Endodermal cell (in vitro differentiated cells): ENCODE data around the gene FLYWCH1. TPM values are rescaled to one million over a fixed set of nuclear protein-coding genes. Genes with fewer than 3 reads are reported as not detected.

Experiments
- DNase-seq: peaks from one replicate; pipeline ENCODE4 v3.0.0-alpha.2; 2017
- H3K27ac ChIP-seq: 2 replicates; pipeline ENCODE4 v1.5.1; 2013; ENCODE audit warnings: mild to moderate bottlenecking, low read depth, low read length, moderate library complexity
- H3K27me3 ChIP-seq: 2 replicates; pipeline ENCODE4 v1.6.1; 2013; ENCODE audit warnings: mild to moderate bottlenecking, low read length, moderate library complexity; ENCODE audit not compliant: insufficient read depth, control insufficient read depth, poor library complexity, severe bottlenecking
- H3K36me3 ChIP-seq: 2 replicates; pipeline ENCODE4 v1.7.0; 2013; ENCODE audit warnings: mild to moderate bottlenecking, low read length, moderate library complexity; ENCODE audit not compliant: control insufficient read depth, insufficient read depth
- H3K4me1 ChIP-seq: one replicate; pipeline ENCODE4 v1.7.0; 2013; ENCODE audit warnings: low read length; ENCODE audit not compliant: control insufficient read depth, insufficient read depth
- H3K4me3 ChIP-seq: 2 replicates; pipeline ENCODE4 v1.5.1; 2013; ENCODE audit warnings: mild to moderate bottlenecking, low read length, moderate library complexity
- H3K9ac ChIP-seq: 2 replicates; pipeline ENCODE4 v1.6.1; 2013; ENCODE audit warnings: mild to moderate bottlenecking, low read length, moderate library complexity; ENCODE audit not compliant: poor library complexity, severe bottlenecking; ENCODE audit errors: extremely low read depth
- H3K9me3 ChIP-seq: 2 replicates; pipeline ENCODE4 v1.6.1; 2013; ENCODE audit warnings: mild to moderate bottlenecking, low read length, moderate library complexity; ENCODE audit not compliant: control insufficient read depth
- H3K27ac Mint-ChIP-seq: 2 replicates; pipeline ENCODE4 v1.8.0; 2020; ENCODE audit warnings: mixed read lengths
- H3K27me3 Mint-ChIP-seq: 2 replicates; pipeline ENCODE4 v1.8.0; 2021; ENCODE audit warnings: mild to moderate bottlenecking, mixed read lengths; ENCODE audit not compliant: insufficient read depth
- H3K36me3 Mint-ChIP-seq: 2 replicates; pipeline ENCODE4 v1.8.0; 2020; ENCODE audit warnings: low read depth, mixed read lengths
- H3K4me1 Mint-ChIP-seq: 2 replicates; pipeline ENCODE4 v1.8.0; 2020; ENCODE audit warnings: mixed read lengths
- H3K4me3 Mint-ChIP-seq: 2 replicates; pipeline ENCODE4 v1.8.0; 2020; ENCODE audit warnings: mild to moderate bottlenecking, moderate library complexity, mixed read lengths
- H3K9me3 Mint-ChIP-seq: 2 replicates; pipeline ENCODE4 v1.8.0; 2020; ENCODE audit warnings: mild to moderate bottlenecking, mixed read lengths
- CTCF ChIP-seq: fragments of 200-600 bp; sonication (generic); conservative IDR thresholded peaks from 2 replicates; pipeline ENCODE4 v1.5.0; 2021; ENCODE audit warnings: antibody characterized with exemption, mild to moderate bottlenecking
- WGBS, 2 experiments: methylation state at CpG; one replicate each; pipeline versions ENCODE4 v1.1.5 to v1.1.7; 2013; ENCODE audit warnings: missing lambda C conversion rate in 2 of 2, mixed read lengths in 1 of 2; ENCODE audit not compliant: insufficient coverage in 1 of 2, insufficient read length in 1 of 2; 5-methylcytosine and 5-hydroxymethylcytosine counted together
- total RNA-seq, 2 donors: library from RNA; stranded (reverse); fragmentation: NEBNext Ultra II Directional in 1 of 2; extraction: Animal tissue kit (Norgen Biotek cat#: 25700) in 1 of 2; gene quantifications; 2 replicates in 1 of 2; 3 replicates in 1 of 2; pipeline ENCODE4 v1.2.1, GENCODE V29; 2021

Gene FLYWCH1
- total RNA-seq, 2 donors from 2014 or later, result 20.5 to 33.6 TPM

GRCh38 chr16:2985462-2985861 lies 73.7 kb downstream of the FLYWCH1 start:
- peaks cover 3% of the 10 kb centered on the region for H3K4me1 ChIP-seq
- Mint-ChIP-seq H3K27me3 (no peaks in the 10 kb centered on the region), H3K4me3 (no peak overlapping the region), H3K9me3 (no peaks in the 10 kb centered on the region), H3K4me1 (peaks cover 28% of the 10 kb centered on the region), H3K27ac (no peak overlapping the region), H3K36me3 (no peaks in the 10 kb centered on the region)
- WGBS, 2 experiments, result 85 to 93% methylated on average over 2 to 9 of the region's 9 CpGs
- H3K9ac ChIP-seq, result no peak overlapping the region
- no peak for TF ChIP-seq CTCF
- H3K27ac ChIP-seq, result no peak overlapping the region
- H3K36me3 ChIP-seq, result no peaks in the 10 kb centered on the region
- no peaks in the 10 kb centered on the region for H3K9me3 ChIP-seq
- DNase-seq, result no peak
- no peaks in the 10 kb centered on the region for H3K27me3 ChIP-seq
- H3K4me3 ChIP-seq, result no peak overlapping the region

- no peaks in the 10 kb centered on the region for H3K9me3 ChIP-seq
- peak; percentile 55 for DNase-seq
- peaks cover 3% of the 10 kb centered on the region for H3K4me1 ChIP-seq
- Mint-ChIP-seq H3K27ac (no peak overlapping the region), H3K27me3 (no peaks in the 10 kb centered on the region), H3K36me3 (no peaks in the 10 kb centered on the region), H3K9me3 (no peaks in the 10 kb centered on the region), H3K4me1 (peaks cover 27% of the 10 kb centered on the region), H3K4me3 (no peak overlapping the region)
- no peak for TF ChIP-seq CTCF
- H3K9ac ChIP-seq, result no peak overlapping the region
- WGBS, 2 experiments, result 93 to 97% methylated on average over 9 to 15 of the region's 15 CpGs
- no peak overlapping the region for H3K4me3 ChIP-seq
- H3K36me3 ChIP-seq, result no peaks in the 10 kb centered on the region
- H3K27me3 ChIP-seq, result no peaks in the 10 kb centered on the region
- no peak overlapping the region for H3K27ac ChIP-seq
Observed at GRCh38 chr16:2985893-2986355, 74.2 kb downstream of the FLYWCH1 start.

DNA sequence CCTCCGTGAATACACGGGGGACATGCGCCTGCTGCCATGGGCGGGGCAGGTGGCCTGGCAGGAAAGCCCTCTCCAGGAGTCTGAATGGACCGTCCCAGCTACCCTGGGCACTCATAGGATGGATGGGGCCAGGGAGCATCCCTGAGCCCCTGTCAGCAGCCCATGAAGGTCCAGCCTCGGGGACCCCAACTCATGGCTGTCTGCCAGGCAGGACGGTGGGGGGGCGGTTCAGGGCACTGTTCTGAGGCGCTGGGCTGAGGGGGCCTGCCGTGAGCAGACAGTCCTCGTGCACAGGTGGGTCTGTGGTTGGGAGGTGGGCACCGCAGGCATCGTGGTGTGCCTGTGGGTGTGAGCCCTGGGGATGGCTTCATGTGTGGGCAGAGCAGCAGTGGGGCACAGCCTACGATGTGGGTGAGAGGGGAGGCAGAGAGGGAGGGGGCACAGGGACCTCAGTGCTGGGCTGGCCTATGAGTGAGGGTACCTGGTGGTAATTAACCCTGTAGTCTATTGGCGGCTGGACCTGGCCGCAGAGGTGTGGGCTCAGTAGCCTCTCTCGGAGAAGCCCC lies 75.0 kb downstream of the FLYWCH1 start:
- Histone ChIP-seq H3K4me1 (peaks cover 3% of the 10 kb centered on the region), H3K27ac (no peak overlapping the region), H3K9me3 (no peaks in the 10 kb centered on the region), H3K27me3 (no peaks in the 10 kb centered on the region), H3K4me3 (no peak overlapping the region), H3K36me3 (no peaks in the 10 kb centered on the region), H3K9ac (no peak overlapping the region)
- H3K27me3 Mint-ChIP-seq, result no peaks in the 10 kb centered on the region
- no peak overlapping the region for H3K27ac Mint-ChIP-seq
- no peak overlapping the region for H3K4me3 Mint-ChIP-seq
- 84 to 90% methylated on average over 9 to 17 of the region's 17 CpGs for WGBS, 2 experiments
- no peaks in the 10 kb centered on the region for H3K9me3 Mint-ChIP-seq
- peaks cover 19% of the 10 kb centered on the region for H3K4me1 Mint-ChIP-seq
- DNase-seq, result no peak
- no peaks in the 10 kb centered on the region for H3K36me3 Mint-ChIP-seq
- no peak for TF ChIP-seq CTCF
